ENCODE results near the gene AOPEP.

Gene AOPEP

GRCh38 chr9:94911986-94912635, 185.6 kb downstream of the AOPEP start:
- no peak for DNase-seq (ENCODE audit: low read depth in 1 of 2, low spot score in 1 of 2)

- no peak for DNase-seq (ENCODE audit: low read depth in 1 of 2, low spot score in 1 of 2)
Observed at GRCh38 chr9:94912700-94913249, 186.3 kb downstream of the AOPEP start.

- DNase-seq (ENCODE audit: low read depth in 1 of 2, low spot score in 1 of 2): no peak
Observed at GRCh38 chr9:94913550-94913949, 187.1 kb downstream of the AOPEP start.

GRCh38 chr9:94915476-94916450, 189.3 kb downstream of the AOPEP start:
- DNase-seq (ENCODE audit: low read depth in 1 of 2, low spot score in 1 of 2): no peak

GRCh38 chr9:94916956-94917355, 190.5 kb downstream of the AOPEP start:
- DNase-seq (ENCODE audit: low read depth in 1 of 2, low spot score in 1 of 2): no peak

- no peak for DNase-seq (ENCODE audit: low read depth in 1 of 2, low spot score in 1 of 2)
Observed at GRCh38 chr9:94918038-94918753, 191.7 kb downstream of the AOPEP start.

GRCh38 chr9:94919376-94920098, 193.0 kb downstream of the AOPEP start:
- DNase-seq (ENCODE audit: low read depth in 1 of 2, low spot score in 1 of 2): no peak

GRCh38 chr9:94920420-94921091, 194.1 kb downstream of the AOPEP start:
- DNase-seq (ENCODE audit: low read depth in 1 of 2, low spot score in 1 of 2): no peak

GRCh38 chr9:94921092-94921471, 194.6 kb downstream of the AOPEP start:
- no peak for DNase-seq (ENCODE audit: low read depth in 1 of 2, low spot score in 1 of 2)

- no peak for DNase-seq (ENCODE audit: low read depth in 1 of 2, low spot score in 1 of 2)
Observed at GRCh38 chr9:94921656-94922055, 195.2 kb downstream of the AOPEP start.

GRCh38 chr9:94922098-94922607, 195.7 kb downstream of the AOPEP start:
- no peak for DNase-seq (ENCODE audit: low read depth in 1 of 2, low spot score in 1 of 2)

- DNase-seq (ENCODE audit: low read depth in 1 of 2, low spot score in 1 of 2): no peak
Observed at GRCh38 chr9:94922691-94923107, 196.2 kb downstream of the AOPEP start.

GRCh38 chr9:94923326-94924089, 197.0 kb downstream of the AOPEP start:
- no peak for DNase-seq (ENCODE audit: low read depth in 1 of 2, low spot score in 1 of 2)

GRCh38 chr9:94925751-94926430, 199.4 kb downstream of the AOPEP start:
- no peak for DNase-seq (ENCODE audit: low read depth in 1 of 2, low spot score in 1 of 2)

- no peak for DNase-seq (ENCODE audit: low read depth in 1 of 2, low spot score in 1 of 2)
Observed at GRCh38 chr9:94926431-94926800, 199.9 kb downstream of the AOPEP start.

- DNase-seq (ENCODE audit: low read depth in 1 of 2, low spot score in 1 of 2): no peak
Observed at GRCh38 chr9:94927048-94927761, 200.7 kb downstream of the AOPEP start.

- DNase-seq (ENCODE audit: low read depth in 1 of 2, low spot score in 1 of 2): no peak
Observed at GRCh38 chr9:94927762-94928670, 201.5 kb downstream of the AOPEP start.
